Stimulated activated CD8-positive, alpha-beta memory T cell treated with anti-CD3 and anti-CD28 coated beads, Interleukin-4, amount 100 ng/mL, for 48 hours (primary cell): ENCODE data around the gene CMSS1.

ENCODE experiments used
- DNase-seq: peaks from one replicate; pipeline ENCODE4 v3.0.0-alpha.2; 2020

CMSS1 gene

GRCh38 chr3:99875929-99876841 is 58.5 kb downstream of the CMSS1 start:
- peak; percentile 71 for DNase-seq

- no peak for DNase-seq
Measured at GRCh38 chr3:99877031-99877579, 59.4 kb downstream of the CMSS1 start.

GRCh38 chr3:99878005-99878404 is 60.3 kb downstream of the CMSS1 start:
- no peak for DNase-seq

- DNase-seq: no peak
Measured at GRCh38 chr3:99879275-99879674, 61.6 kb downstream of the CMSS1 start.

- DNase-seq: no peak
Measured at GRCh38 chr3:99881121-99881524, 63.5 kb downstream of the CMSS1 start.

GRCh38 chr3:99882436-99883137 is 64.9 kb downstream of the CMSS1 start:
- DNase-seq: no peak

- no peak for DNase-seq
Measured at GRCh38 chr3:99883138-99883461, 65.4 kb downstream of the CMSS1 start.

GRCh38 chr3:99883693-99884092 is 66.0 kb downstream of the CMSS1 start:
- no peak for DNase-seq

- DNase-seq: no peak
Measured at GRCh38 chr3:99884484-99884883, 66.8 kb downstream of the CMSS1 start.

- DNase-seq: no peak
Measured at GRCh38 chr3:99885085-99885484, 67.4 kb downstream of the CMSS1 start.

- DNase-seq: no peak
Measured at GRCh38 chr3:99885851-99886250, 68.2 kb downstream of the CMSS1 start.

- no peak for DNase-seq
Measured at GRCh38 chr3:99891610-99892285, 74.1 kb downstream of the CMSS1 start.

- no peak for DNase-seq
Measured at GRCh38 chr3:99892332-99892731, 74.7 kb downstream of the CMSS1 start.

- no peak for DNase-seq
Measured at GRCh38 chr3:99895131-99895696, 77.6 kb downstream of the CMSS1 start.

GRCh38 chr3:99895703-99896441 is 78.2 kb downstream of the CMSS1 start:
- no peak for DNase-seq

- DNase-seq: no peak
Measured at GRCh38 chr3:99896482-99896881, 78.8 kb downstream of the CMSS1 start.

- no peak for DNase-seq
Measured at GRCh38 chr3:99899603-99900002, 81.9 kb downstream of the CMSS1 start.

GRCh38 chr3:99900248-99900647 is 82.6 kb downstream of the CMSS1 start:
- no peak for DNase-seq

GRCh38 chr3:99901200-99901926 is 83.7 kb downstream of the CMSS1 start:
- DNase-seq: no peak

GRCh38 chr3:99902091-99902490 is 84.4 kb downstream of the CMSS1 start:
- DNase-seq: no peak

GRCh38 chr3:99903869-99904268 is 86.2 kb downstream of the CMSS1 start:
- DNase-seq: no peak
